ENCODE measurements around the gene CFAP46. TPM values are rescaled to one million over a fixed set of nuclear protein-coding genes. Genes with fewer than 3 reads are reported as not detected.
"Not testable (repeated sequence)": the region's sequence is repeated elsewhere in the genome, so short reads cannot be mapped to it uniquely, and the experiment has no call there.

CFAP46 gene
- total RNA-seq, 2 donors from 2014 or later: 0.35 to 1.5 TPM

DNA sequence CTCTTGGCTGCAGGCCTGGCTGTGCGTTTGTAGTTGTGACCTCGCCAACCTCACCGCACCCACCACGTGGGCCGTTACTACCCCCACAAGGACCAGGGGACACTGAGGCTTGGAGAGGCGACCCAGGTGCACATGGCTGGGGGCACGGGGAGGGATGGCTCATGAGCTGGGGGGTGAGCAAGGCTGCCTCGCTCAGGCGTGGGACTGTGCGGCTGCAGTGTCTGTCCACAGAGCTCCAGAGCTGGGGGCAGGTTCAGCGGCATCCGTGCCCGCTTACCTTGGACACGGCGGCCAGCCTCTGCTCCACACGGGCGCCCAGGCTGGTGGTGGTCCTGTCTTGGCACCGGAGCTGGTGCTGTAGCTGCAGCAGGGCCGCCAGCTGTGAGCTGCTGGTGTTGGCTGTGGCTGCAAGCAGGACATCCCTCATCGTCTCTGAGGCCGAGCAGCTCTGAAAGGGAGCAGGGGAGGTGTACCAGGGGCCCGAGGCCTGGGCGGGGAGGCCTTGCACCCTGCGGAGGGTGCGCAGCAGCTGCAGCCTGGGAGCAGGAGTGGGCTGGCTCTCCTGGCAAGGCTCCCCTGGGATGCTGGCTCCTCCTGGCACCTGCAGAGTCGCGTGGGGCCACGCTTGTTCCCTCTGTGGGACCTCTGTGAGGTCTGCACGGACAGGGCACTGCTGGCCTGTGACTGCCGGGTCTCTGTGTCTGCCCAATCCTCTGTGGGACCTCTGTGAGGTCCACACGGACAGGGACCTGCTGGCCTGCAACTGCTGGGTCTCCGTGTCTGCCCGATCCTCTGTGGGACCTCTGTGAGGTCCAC, 96.4 kb downstream of the CFAP46 start:
- peaks cover 0 to 22% of the 10 kb centered on the region in 2 donors for H3K9me3 ChIP-seq
- H3K4me3 ChIP-seq: no peak overlapping the region
- H3K4me1 ChIP-seq: no peaks in the 10 kb centered on the region
- no peak overlapping the region for H3K27ac ChIP-seq
- H3K36me3 ChIP-seq: no peaks in the 10 kb centered on the region
- no peak for DNase-seq (ENCODE audit: low spot score)
- no peaks in the 10 kb centered on the region for H3K27me3 ChIP-seq
- TF ChIP-seq, protein P1, sequence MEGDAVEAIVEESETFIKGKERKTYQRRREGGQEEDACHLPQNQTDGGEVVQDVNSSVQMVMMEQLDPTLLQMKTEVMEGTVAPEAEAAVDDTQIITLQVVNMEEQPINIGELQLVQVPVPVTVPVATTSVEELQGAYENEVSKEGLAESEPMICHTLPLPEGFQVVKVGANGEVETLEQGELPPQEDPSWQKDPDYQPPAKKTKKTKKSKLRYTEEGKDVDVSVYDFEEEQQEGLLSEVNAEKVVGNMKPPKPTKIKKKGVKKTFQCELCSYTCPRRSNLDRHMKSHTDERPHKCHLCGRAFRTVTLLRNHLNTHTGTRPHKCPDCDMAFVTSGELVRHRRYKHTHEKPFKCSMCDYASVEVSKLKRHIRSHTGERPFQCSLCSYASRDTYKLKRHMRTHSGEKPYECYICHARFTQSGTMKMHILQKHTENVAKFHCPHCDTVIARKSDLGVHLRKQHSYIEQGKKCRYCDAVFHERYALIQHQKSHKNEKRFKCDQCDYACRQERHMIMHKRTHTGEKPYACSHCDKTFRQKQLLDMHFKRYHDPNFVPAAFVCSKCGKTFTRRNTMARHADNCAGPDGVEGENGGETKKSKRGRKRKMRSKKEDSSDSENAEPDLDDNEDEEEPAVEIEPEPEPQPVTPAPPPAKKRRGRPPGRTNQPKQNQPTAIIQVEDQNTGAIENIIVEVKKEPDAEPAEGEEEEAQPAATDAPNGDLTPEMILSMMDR (IDR thresholded peaks at IDR 0.05): no peak

DNA sequence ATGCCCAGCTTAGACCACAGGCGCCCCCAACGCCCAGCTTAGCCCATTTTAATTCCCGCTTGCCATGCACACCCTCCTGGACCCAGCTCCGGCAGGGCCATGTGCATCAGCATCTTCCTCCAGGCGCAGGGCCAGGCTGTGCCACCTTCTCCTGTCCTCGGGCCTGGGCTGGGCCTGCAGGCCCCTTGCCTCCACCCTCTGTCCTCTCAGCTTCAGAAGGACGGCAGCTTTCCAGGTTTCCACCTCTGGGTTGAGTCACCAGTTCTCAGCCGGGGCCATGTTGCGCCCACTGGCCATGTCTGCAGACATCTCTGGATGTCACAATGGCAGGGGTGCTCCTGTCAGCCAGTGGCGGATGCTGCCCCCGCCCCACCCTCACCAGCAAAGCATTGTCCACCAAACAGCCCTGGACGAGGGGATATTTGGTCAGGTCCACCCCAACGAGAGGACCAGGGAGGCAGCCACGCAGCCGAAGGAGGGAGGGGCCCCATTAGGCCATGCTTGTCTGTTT, 97.3 kb downstream of the CFAP46 start:
- Histone ChIP-seq H3K27me3 (no peaks in the 10 kb centered on the region), H3K4me1 (no peaks in the 10 kb centered on the region), H3K9me3 (peaks cover 0 to 22% of the 10 kb centered on the region in 2 donors), H3K4me3 (no peak overlapping the region), H3K36me3 (no peaks in the 10 kb centered on the region), H3K27ac (no peak overlapping the region)
- DNase-seq (ENCODE audit: low spot score): no peak
- TF ChIP-seq, protein P1 (IDR thresholded peaks at IDR 0.05): no peak

DNA sequence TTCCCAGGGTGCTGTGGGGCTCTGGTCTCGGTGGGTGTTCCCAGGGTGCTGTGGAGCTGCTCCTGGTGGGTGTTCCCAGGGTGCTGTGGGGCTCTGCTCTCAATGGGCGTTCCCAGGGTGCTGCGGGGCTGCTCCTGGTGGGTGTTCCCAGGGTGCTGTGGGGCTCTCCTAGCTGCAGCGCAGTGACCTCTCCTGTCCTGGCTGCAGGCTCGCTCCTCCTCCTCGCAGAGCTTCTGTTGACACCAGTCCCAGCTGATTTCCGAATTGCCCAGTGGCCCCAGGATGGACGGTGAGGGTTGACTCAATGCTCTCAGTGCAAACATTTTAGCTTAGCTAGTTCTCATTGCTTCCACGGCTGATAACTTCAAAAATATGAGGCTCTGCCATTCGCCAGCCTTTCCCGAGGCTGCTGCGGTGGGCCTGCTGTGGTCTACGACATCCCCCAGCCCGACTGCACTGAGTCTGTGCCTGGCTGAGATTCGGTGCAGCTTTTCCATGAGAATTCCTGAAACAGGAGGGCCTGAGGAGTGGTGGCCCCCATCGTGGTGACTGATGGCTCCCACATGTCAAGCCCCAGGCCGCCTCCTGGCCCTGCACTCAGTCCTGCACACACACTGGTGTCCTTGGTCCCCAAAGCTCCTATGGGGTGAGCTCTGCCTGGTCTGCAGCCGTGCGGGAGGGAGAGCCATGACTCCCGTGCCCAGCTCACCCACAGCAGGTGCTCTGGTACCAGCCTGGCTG, 98.1 kb downstream of the CFAP46 start:
- Histone ChIP-seq H3K4me1 (no peaks in the 10 kb centered on the region), H3K9me3 (peaks cover 0 to 22% of the 10 kb centered on the region in 2 donors), H3K27me3 (no peaks in the 10 kb centered on the region), H3K27ac (no peak overlapping the region), H3K4me3 (no peak overlapping the region), H3K36me3 (no peaks in the 10 kb centered on the region)
- TF ChIP-seq, protein P1 (IDR thresholded peaks at IDR 0.05): no peak
- no peak for DNase-seq (ENCODE audit: low spot score)

DNA sequence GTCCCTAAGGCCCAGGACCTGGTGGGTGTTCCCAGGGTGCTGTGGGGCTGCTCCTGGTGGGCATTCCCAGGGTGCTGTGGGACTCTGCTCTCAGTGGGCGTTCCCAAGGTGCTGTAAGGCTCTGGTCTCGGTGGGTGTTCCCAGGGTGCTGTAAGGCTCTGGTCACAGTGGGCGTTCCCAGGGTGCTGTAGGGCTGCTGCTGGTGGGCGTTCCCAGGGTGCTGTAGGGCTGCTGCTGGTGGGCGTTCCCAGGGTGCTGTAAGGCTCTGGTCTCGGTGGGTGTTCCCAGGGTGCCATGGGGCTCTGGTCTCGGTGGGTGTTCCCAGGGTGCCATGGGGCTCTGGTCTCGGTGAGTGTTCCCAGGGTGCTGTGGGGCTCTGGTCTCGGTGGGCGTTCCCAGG, 99.1 kb downstream of the CFAP46 start:
- DNase-seq (ENCODE audit: low spot score); H3K4me1 ChIP-seq; H3K27me3 ChIP-seq; H3K36me3 ChIP-seq; H3K4me3 ChIP-seq; H3K27ac ChIP-seq: not testable (repeated sequence)
- peaks cover 0 to 22% of the 10 kb centered on the region in 2 donors for H3K9me3 ChIP-seq

DNA sequence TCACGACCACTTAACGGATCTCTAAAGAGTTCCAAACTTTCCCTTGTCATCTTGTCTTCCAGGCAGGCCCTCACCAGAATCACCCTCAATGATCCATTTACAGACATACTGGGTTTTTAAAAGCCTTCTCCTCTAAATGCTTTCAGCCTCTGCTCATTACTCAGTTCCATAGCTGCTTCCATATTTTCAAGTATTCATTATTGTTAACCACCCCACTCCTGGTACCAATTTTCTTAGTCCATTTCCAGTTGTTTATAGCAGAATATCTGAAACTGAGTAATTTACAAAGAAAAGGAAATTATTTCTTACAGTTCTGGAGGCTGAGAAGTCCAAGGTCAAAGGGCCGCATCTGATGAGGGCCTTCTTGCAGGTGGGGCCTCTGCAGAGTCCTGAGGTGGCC, 100.0 kb downstream of the CFAP46 start:
- TF ChIP-seq, protein P1 (IDR thresholded peaks at IDR 0.05): no peak
- H3K4me3 ChIP-seq: no peak overlapping the region
- peaks cover 0 to 22% of the 10 kb centered on the region in 2 donors for H3K9me3 ChIP-seq
- H3K27me3 ChIP-seq: no peaks in the 10 kb centered on the region
- no peak overlapping the region for H3K27ac ChIP-seq
- no peak for DNase-seq (ENCODE audit: low spot score)
- no peaks in the 10 kb centered on the region for H3K4me1 ChIP-seq
- no peaks in the 10 kb centered on the region for H3K36me3 ChIP-seq

DNA sequence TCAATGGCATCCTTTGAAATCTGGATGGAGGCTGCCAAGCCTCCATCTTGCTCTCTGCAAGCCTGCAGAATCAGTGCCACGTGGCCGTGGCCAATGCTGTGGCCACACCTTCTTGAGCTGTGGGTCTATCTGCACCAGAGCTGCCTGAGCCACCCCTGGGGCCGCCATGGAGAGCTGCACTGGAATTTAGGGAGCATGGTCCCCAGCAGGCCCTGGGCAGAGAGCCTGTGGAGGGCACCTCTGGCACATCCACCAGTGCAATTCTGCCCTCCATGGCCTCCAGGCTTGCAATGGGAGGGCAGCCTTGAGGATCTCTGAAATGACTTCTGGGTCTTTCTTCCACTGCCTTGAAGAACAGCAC, 100.8 kb downstream of the CFAP46 start:
- no peaks in the 10 kb centered on the region for H3K27me3 ChIP-seq
- no peak for DNase-seq (ENCODE audit: low spot score)
- H3K27ac ChIP-seq: no peak overlapping the region

More for the DNA sequence above, 100.8 kb downstream of the CFAP46 start:
- H3K4me3 ChIP-seq: no peak overlapping the region
- TF ChIP-seq, protein P1 (IDR thresholded peaks at IDR 0.05): no peak
- H3K9me3 ChIP-seq: peaks cover 0 to 22% of the 10 kb centered on the region in 2 donors
- no peaks in the 10 kb centered on the region for H3K4me1 ChIP-seq
- no peaks in the 10 kb centered on the region for H3K36me3 ChIP-seq
